ENCODE results near the gene PNMA6A.
"Not testable (repeated sequence)": the region's sequence is repeated elsewhere in the genome, so short reads cannot be mapped to it uniquely, and the experiment has no call there.

PNMA6A gene

DNA sequence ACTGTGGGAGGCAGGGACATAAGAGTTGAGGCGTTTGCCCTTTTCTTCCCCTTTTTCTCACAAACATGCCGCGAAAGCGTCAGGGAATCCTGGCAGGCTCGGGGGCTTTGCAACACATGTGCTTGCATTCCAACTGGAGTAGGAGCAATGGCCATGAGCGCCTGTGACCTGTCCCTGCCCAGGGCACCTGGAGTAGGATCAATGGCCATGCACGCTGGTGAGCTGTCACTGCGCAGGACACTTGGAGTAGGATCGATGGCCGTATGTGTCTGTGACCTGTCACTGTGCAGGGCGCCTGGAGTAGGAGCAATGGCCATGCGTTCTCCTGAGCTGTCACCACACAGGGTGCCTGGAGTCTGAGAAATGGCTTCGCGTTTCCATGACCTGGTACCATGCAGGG lies 51.2 kb downstream of the PNMA6A start:
- H3K4me1 Mint-ChIP-seq, H3K4me3 Mint-ChIP-seq, H3K27me3 Mint-ChIP-seq, H3K36me3 Mint-ChIP-seq, H3K9me3 Mint-ChIP-seq, H3K27ac Mint-ChIP-seq: not testable (repeated sequence)
